ENCODE data around the gene HTRA2. TPM values are rescaled to one million over a fixed set of nuclear protein-coding genes. Genes with fewer than 3 reads are reported as not detected.

HTRA2 gene
- total RNA-seq, 1 donor from 2014 or later = 67.7 TPM

- no peak overlapping the region for H3K4me3 ChIP-seq (ENCODE audit: low read depth, low read length)
- TF ChIP-seq CTCF (IDR thresholded peaks at IDR 0.05; ENCODE audit: insufficient read depth, low read length, severe bottlenecking) = no peak
- FAIRE-seq (no peak), DNase-seq (ENCODE audit: low read depth) (no peak)
- no peaks in the 10 kb centered on the region for H3K36me3 ChIP-seq (ENCODE audit: control insufficient read depth, insufficient read depth, low read length)
- no peaks in the 10 kb centered on the region for H3K27me3 ChIP-seq (ENCODE audit: control insufficient read depth, insufficient read depth, low read length)
Measured at GRCh38 chr2:74550231-74550630, 20.5 kb downstream of the HTRA2 start.

- TF ChIP-seq CTCF (IDR thresholded peaks at IDR 0.05; ENCODE audit: insufficient read depth, low read length, severe bottlenecking) = no peak
- FAIRE-seq = no peak
- Histone ChIP-seq H3K36me3 (ENCODE audit: control insufficient read depth, insufficient read depth, low read length) (no peaks in the 10 kb centered on the region), H3K4me3 (ENCODE audit: low read depth, low read length) (no peak overlapping the region), H3K27me3 (ENCODE audit: control insufficient read depth, insufficient read depth, low read length) (no peaks in the 10 kb centered on the region)
- no peak for DNase-seq (ENCODE audit: low read depth)
Measured at GRCh38 chr2:74551530-74551929, 21.8 kb downstream of the HTRA2 start.

- FAIRE-seq (no peak), DNase-seq (ENCODE audit: low read depth) (no peak)
- Histone ChIP-seq H3K4me3 (ENCODE audit: low read depth, low read length) (no peak overlapping the region), H3K36me3 (ENCODE audit: control insufficient read depth, insufficient read depth, low read length) (no peaks in the 10 kb centered on the region), H3K27me3 (ENCODE audit: control insufficient read depth, insufficient read depth, low read length) (no peaks in the 10 kb centered on the region)
- TF ChIP-seq CTCF (IDR thresholded peaks at IDR 0.05; ENCODE audit: insufficient read depth, low read length, severe bottlenecking) = no peak
Measured at GRCh38 chr2:74551942-74552913, 22.5 kb downstream of the HTRA2 start.

GRCh38 chr2:74552914-74553811 lies 23.4 kb downstream of the HTRA2 start:
- DNase-seq (ENCODE audit: low read depth) (no peak), FAIRE-seq (no peak)
- no peaks in the 10 kb centered on the region for H3K36me3 ChIP-seq (ENCODE audit: control insufficient read depth, insufficient read depth, low read length)
- H3K27me3 ChIP-seq (ENCODE audit: control insufficient read depth, insufficient read depth, low read length) = no peaks in the 10 kb centered on the region
- H3K4me3 ChIP-seq (ENCODE audit: low read depth, low read length) = no peak overlapping the region
- no peak for TF ChIP-seq CTCF (IDR thresholded peaks at IDR 0.05; ENCODE audit: insufficient read depth, low read length, severe bottlenecking)

GRCh38 chr2:74553892-74554819 lies 24.4 kb downstream of the HTRA2 start, which contains the start of the genes DOK1 and LOXL3:
TSS of gene DOK1 (plus strand) at chr2:74554720. CDS start at chr2:74554755, 35 bp downstream.
TSS of gene LOXL3 (minus strand) at chr2:74553942. CDS start at chr2:74552634, 1,308 bp downstream.
- TF ChIP-seq CTCF (IDR thresholded peaks at IDR 0.05; ENCODE audit: insufficient read depth, low read length, severe bottlenecking) = no peak
- Histone ChIP-seq H3K4me3 (ENCODE audit: low read depth, low read length) (peak within 1 kb of the TSS; percentile 37), H3K27me3 (ENCODE audit: control insufficient read depth, insufficient read depth, low read length) (no peaks in the 10 kb centered on the region), H3K36me3 (ENCODE audit: control insufficient read depth, insufficient read depth, low read length) (no peaks in the 10 kb centered on the region)
- DNase-seq (ENCODE audit: low read depth) (no peak), FAIRE-seq (no peak)

All from bronchial epithelial cell (primary cell).